DMS 273 treated with DMSO at 0.1 percent for 48 hours (cell line): ENCODE measurements around the gene MPV17.
"Not testable (repeated sequence)": the region's sequence is repeated elsewhere in the genome, so short reads cannot be mapped to it uniquely, and the experiment has no call there.

Source experiments
- DNase-seq: peaks from one replicate; lab custom pipeline; 2025; lab: John Stamatoyannopoulos, UW

The MPV17 gene

GRCh38 chr2:27323596-27324285, 844 bp upstream of the MPV17 start:
- DNase-seq: no peak

GRCh38 chr2:27322301-27322765, 564 bp downstream of the MPV17 start:
- no peak for DNase-seq

- peak; percentile 85 for DNase-seq
These were observed 1.8 kb downstream of the MPV17 start for GRCh38 chr2:27320958-27321543.

- not testable (repeated sequence) for DNase-seq
These were observed 3.1 kb downstream of the MPV17 start for GRCh38 chr2:27319839-27320238.

- DNase-seq: no peak
These were observed 6.1 kb downstream of the MPV17 start for GRCh38 chr2:27316655-27317412.

- no peak for DNase-seq
These were observed 7.8 kb downstream of the MPV17 start for GRCh38 chr2:27315122-27315521.

- no peak for DNase-seq
These were observed 8.2 kb downstream of the MPV17 start for GRCh38 chr2:27314709-27315108.

- DNase-seq: no peak
These were observed 8.8 kb downstream of the MPV17 start for GRCh38 chr2:27313882-27314645.

GRCh38 chr2:27312152-27312551, 10.7 kb downstream of the MPV17 start:
- DNase-seq: no peak

- DNase-seq: no peak
These were observed 13.2 kb downstream of the MPV17 start for GRCh38 chr2:27309651-27310050.

- peak; percentile 59 for DNase-seq
These were observed 14.5 kb downstream of the MPV17 start, which contains the start of gene UCN for GRCh38 chr2:27308359-27308881. Gene UCN, minus strand, starts transcription at chr2:27308445. Its CDS starts 550 bp downstream, at chr2:27307895.

- DNase-seq: no peak
These were observed 15.1 kb downstream of the MPV17 start for GRCh38 chr2:27307545-27308358.

GRCh38 chr2:27307287-27307544, 15.7 kb downstream of the MPV17 start:
- no peak for DNase-seq

GRCh38 chr2:27306573-27307286, 16.2 kb downstream of the MPV17 start:
- no peak for DNase-seq

- no peak for DNase-seq
These were observed 16.8 kb downstream of the MPV17 start for GRCh38 chr2:27306136-27306535.

- DNase-seq: no peak
These were observed 17.4 kb downstream of the MPV17 start for GRCh38 chr2:27305516-27305915.

- DNase-seq: no peak
These were observed 18.2 kb downstream of the MPV17 start for GRCh38 chr2:27304488-27305240.

- peak; percentile 57 for DNase-seq
These were observed 19.5 kb downstream of the MPV17 start for GRCh38 chr2:27303093-27304025.

- not testable (repeated sequence) for DNase-seq
These were observed 22.3 kb downstream of the MPV17 start for GRCh38 chr2:27300606-27301005.
